Skin epidermis (tissue), 12 donors: ENCODE results near the gene KIF16B.
"Not testable (repeated sequence)": the region's sequence is repeated elsewhere in the genome, so short reads cannot be mapped to it uniquely, and the experiment has no call there.

ENCODE experiments used
- H3K27ac ChIP-seq, 21 experiments: fragments of 200-600 bp; sonication (generic) in 11 of 21; one replicate each; pipeline ENCODE4 v1.5.0; 2020; ENCODE audit warnings: mild to moderate bottlenecking in 3 of 21, inconsistent platforms in 2 of 21, moderate library complexity in 2 of 21
- H3K4me3 ChIP-seq, 7 experiments: fragments of 200-600 bp; sonication (generic) in 2 of 7; one replicate each; pipeline ENCODE4 v1.5.0; 2020; ENCODE audit warnings: inconsistent platforms in 2 of 7, mild to moderate bottlenecking in 2 of 7, moderate library complexity in 1 of 7

Gene KIF16B

GRCh38 chr20:16530201-16530681 is 43.0 kb downstream of the KIF16B start:
- Histone ChIP-seq H3K4me3 (no peak overlapping the region), H3K27ac (peak overlapping the region in 5 of 21 experiments; percentile 22 to 70 (median 39))

- H3K4me3 ChIP-seq, result no peak overlapping the region
- peak overlapping the region in 17 of 21 experiments; percentile 4 to 88 (median 61) for H3K27ac ChIP-seq
Measured at GRCh38 chr20:16528078-16528477, 45.2 kb downstream of the KIF16B start.

- H3K27ac ChIP-seq, result peak overlapping the region in 15 of 21 experiments; percentile 4 to 88 (median 55)
- no peak overlapping the region for H3K4me3 ChIP-seq
Measured at GRCh38 chr20:16527438-16527837, 45.8 kb downstream of the KIF16B start.

DNA sequence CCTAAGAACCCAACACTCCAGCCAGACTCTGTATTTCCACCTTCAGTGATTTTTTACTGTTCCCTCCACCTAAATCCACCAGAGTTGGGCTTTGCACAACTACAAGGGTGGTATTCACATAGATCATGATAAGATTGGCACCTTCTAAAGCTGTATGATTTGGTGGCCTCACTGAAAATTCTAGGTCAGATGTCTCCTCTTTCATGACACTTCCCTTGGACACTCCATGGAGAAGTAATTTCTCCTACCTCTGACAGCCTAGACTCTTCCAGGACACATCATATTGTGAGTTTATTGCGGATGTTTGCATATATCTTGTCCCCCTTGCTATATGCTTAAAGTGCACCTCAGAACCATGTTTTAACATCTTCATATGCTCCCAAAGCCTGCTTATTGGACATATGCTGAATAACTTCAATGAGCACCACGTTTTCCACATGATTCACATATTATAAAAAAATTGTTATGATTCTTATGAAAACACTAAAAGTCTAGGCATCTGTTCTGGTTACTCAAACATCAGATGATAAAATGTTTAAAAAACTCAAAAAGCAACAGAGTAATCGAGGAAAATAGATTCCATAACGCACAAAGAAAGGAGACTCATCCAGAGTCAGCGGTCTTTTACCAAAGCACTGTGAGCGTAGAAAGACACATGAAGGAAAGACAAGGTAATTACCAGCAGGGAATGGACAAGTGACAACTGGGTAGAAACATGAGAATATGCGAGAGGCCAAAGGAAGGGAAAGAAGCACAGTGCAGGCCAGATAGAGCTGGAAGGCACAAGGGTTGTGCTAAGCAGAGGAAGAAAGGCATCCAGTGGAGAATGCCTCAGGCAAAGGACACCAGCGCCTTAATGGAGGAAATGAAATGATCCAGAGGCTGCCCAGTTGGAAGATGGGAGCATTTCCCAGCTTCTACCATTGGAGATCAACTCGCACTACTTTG is 46.5 kb downstream of the KIF16B start:
- peak overlapping the region in 4 of 21 experiments; percentile 25 to 88 (median 42) for H3K27ac ChIP-seq

DNA sequence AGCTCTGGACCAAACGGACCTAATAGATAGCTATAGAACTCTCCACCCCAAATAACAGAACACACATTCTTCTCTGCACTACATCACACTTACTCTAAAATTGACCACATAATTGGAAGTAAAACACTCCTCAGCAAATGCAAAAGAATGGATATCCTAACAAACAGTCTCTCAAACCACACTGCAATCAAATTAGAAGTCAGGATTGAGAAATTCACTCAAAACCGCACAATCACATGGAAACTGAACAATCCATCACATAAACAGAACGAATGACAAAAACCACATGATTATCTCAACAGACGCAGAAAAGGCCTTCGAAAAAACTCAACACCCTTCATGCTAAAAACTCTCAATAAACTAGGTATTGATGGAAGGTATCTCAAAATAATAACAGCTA is 50.6 kb downstream of the KIF16B start:
- not testable (repeated sequence) for H3K4me3 ChIP-seq, H3K27ac ChIP-seq

More for the DNA sequence above, 46.5 kb downstream of the KIF16B start:
- no peak overlapping the region for H3K4me3 ChIP-seq

GRCh38 chr20:16520154-16520553 is 53.1 kb downstream of the KIF16B start:
- Histone ChIP-seq H3K4me3 (no peak overlapping the region), H3K27ac (no peak overlapping the region)

GRCh38 chr20:16519673-16520072 is 53.6 kb downstream of the KIF16B start:
- not testable (repeated sequence) for H3K27ac ChIP-seq, H3K4me3 ChIP-seq

GRCh38 chr20:16518784-16519084 is 54.5 kb downstream of the KIF16B start:
- Histone ChIP-seq H3K27ac (no peak overlapping the region), H3K4me3 (no peak overlapping the region)

GRCh38 chr20:16517946-16518783 is 55.1 kb downstream of the KIF16B start:
- Histone ChIP-seq H3K4me3 (no peak overlapping the region), H3K27ac (no peak overlapping the region)

DNA sequence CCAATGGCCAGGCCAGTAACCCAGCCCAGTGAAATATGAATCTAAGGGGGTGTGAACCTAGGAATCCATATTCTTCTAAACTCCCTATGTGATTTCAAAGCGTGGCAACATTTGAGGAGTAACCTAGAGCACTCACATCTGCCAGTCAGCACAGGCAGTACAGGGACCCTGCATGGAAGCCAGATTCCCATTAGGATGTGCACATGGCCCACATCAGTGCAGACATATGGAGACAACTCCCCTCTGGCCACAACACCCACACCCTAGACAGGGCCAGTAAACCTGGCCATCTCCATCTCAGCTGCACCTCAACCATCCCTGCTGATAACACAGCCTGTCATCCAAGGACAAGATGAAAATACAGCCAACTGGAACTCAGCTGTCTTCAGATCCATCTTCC is 56.5 kb downstream of the KIF16B start:
- Histone ChIP-seq H3K4me3 (no peak overlapping the region), H3K27ac (no peak overlapping the region)

GRCh38 chr20:16515046-16515445 is 58.2 kb downstream of the KIF16B start:
- no peak overlapping the region for H3K27ac ChIP-seq
- no peak overlapping the region for H3K4me3 ChIP-seq

DNA sequence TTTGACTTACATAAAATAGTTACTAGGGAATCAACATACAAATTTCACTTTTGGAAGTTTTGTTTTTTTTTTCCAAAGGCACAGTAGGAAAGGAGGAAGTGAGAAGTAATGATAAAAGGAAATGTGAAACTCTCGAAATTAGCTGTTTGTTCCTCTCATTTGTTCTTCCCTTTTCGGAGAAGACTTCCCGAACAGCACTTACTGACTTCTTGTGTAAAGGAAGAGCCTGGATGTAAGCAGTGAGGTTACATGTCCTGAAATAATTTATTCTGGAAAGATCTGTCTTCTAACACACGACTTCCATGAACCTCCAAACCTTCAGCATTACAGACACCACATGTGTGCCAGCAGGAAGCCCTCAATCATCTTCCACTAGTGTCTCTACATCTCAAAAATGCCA is 59.1 kb downstream of the KIF16B start:
- Histone ChIP-seq H3K27ac (peak overlapping the region in 1 of 21 experiments; percentile 12), H3K4me3 (no peak overlapping the region)

DNA sequence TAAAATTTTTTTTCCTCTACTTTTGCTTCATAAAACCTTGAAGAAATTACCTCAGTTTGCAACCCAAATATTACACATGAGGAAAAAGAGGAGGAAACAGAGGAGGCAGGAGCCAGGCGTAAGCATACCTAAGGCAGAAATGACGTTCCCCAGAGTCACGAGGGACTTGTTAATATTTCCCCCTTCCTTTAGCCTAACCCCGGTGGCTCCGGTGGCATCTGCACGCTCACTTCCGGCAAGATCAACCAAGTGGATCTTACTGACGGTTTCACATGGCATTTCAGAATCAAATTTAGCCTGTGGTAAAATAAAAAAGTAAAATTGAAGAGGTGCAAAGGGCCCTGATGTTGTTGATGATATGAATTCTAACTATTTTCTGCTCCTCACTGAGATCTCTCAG is 67.4 kb downstream of the KIF16B start:
- Histone ChIP-seq H3K4me3 (no peak overlapping the region), H3K27ac (no peak overlapping the region)

GRCh38 chr20:16501301-16501700 is 71.9 kb downstream of the KIF16B start:
- Histone ChIP-seq H3K27ac (no peak overlapping the region), H3K4me3 (no peak overlapping the region)

DNA sequence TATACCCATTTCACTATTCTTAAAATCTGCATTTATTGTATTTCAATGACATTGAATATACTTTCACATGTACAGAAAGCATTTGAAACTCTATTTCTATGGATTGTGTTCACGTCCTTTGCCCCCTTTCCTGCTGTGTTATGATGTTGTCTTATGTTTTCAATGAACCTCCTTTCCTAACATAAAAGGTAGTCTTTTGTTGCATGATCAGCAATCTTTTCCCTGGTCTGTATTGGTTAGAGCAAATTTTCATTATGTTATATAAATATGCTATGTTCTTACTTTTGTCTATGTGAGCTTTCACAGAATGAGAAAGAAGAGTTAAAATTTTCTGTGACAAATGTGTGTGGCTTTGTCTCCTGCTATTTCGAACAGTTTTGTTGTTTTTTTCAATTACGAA is 73.1 kb downstream of the KIF16B start:
- no peak overlapping the region for H3K4me3 ChIP-seq
- no peak overlapping the region for H3K27ac ChIP-seq

DNA sequence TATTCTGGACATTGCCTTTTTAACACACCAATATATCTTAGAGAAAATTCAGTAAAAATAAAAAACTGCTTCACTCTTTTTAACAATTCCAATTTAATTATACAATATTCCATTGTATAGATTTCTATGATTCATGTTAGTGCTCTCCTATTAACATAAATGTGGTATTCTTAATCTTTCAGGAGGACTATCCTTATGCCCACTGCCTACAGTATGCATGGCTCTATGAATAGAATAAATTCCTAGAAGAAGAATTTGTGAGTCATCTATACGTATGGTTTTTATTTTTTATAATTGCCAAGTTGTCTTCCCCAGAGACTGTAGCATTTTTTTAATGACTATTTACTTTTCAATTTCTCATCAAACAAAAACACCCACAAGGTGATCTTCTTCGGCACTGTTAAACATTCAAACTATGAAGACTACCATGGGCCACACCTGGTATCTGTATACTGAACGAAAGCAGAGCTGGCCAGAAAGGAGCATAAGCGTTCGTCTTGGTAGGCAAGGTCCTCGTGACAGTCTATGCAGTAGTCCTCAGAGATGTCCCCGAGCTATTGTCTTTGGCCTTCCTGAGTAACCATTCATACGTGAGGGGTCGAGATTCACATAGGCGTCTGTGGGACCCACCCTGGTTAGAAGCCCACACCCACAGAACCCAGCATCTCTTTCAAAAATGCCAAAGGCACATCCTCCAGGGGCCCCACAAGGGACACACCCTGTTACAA is 74.6 kb downstream of the KIF16B start:
- Histone ChIP-seq H3K4me3 (no peak overlapping the region), H3K27ac (no peak overlapping the region)

DNA sequence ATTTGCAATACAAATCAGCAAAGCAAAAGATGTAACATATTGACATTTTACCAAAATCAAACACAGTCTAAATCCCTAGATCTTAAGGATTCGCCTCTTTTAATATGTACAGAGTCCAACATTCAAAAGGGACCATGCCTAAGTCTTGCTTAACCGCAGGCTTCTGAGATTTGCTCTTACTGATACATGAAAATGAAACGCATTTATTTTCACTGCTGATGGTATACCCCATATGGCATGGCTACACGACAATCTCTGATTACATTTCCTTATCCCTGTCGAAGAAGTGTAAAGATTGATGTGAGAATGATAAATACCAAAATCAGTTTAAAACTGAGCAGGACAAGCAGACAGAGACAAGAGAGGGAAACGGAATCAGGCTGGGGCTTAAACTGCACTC is 75.4 kb downstream of the KIF16B start:
- no peak overlapping the region for H3K4me3 ChIP-seq
- no peak overlapping the region for H3K27ac ChIP-seq

DNA sequence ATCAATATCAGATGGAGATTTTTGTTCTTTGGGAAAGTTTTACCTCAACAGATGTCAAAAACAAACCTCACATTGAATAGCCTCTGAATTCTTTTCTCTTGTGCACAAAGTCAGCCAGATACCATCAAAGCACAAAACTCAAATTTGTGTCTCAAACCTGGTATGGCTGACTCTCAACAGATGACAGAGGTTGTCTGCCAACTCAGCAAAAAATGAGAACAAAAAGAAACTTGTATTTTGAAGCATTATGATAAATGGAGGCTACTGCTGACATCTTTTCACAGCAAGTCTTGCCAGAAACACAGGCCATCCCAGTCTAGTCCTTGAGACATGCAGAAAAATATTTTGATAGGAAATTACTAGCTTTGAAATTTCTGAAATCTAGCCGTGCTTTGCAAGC is 79.8 kb downstream of the KIF16B start:
- Histone ChIP-seq H3K27ac (no peak overlapping the region), H3K4me3 (no peak overlapping the region)

- H3K4me3 ChIP-seq, result no peak overlapping the region
- peak overlapping the region in 1 of 21 experiments; percentile 5 for H3K27ac ChIP-seq
Measured at GRCh38 chr20:16491294-16491905, 81.8 kb downstream of the KIF16B start.

DNA sequence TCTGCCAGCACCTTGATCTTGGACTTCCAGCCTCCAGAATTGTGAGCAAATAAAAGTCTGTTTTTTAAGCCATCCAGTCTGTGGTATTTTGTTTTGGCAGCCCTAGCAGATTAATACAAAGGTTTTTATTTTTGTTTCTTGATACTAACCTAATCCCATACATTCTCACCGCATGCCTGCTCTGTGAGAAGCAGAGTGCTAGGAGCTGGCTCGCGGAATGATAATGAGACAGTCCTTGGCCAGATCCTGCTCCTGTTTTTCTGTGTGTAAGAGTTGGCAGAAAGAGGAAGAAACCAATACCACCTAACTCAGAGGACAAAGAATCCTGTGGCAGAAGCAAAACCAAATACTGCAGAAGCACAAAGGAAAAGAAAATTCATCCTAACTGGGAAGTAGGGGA is 82.6 kb downstream of the KIF16B start:
- H3K27ac ChIP-seq, result peak overlapping the region in 1 of 21 experiments; percentile 5
- H3K4me3 ChIP-seq, result no peak overlapping the region
